ENCODE results near the gene ZDHHC5.
A peak's percentile ranks its signal among the peaks of the same experiment; 100 is the strongest.
"Not testable (repeated sequence)": the region's sequence is repeated elsewhere in the genome, so short reads cannot be mapped to it uniquely, and the experiment has no call there.

The ZDHHC5 gene

GRCh38 chr11:57649826-57650738, 17.8 kb upstream of the ZDHHC5 start, which contains the start of gene YPEL4:
Gene YPEL4, minus strand, starts transcription at chr11:57649912. Its CDS starts 2,805 bp downstream, at chr11:57647107.
- peaks cover 0 to 47% (median 33%) of the 10 kb centered on the region in 4 donors for H3K4me1 ChIP-seq
- H3K36me3 ChIP-seq, result no peaks in the 10 kb centered on the region
- peak; percentile 52 to 77 for DNase-seq
- no peak within 1 kb of the TSS for H3K27ac ChIP-seq
- intact Hi-C loops (cut with DNase I; ENCODE audit: low total_unique reads), result loop anchor here (10.0 kb wide), 2 partner anchors 155 to 195 kb away; no protein-coding TSS in a partner anchor
- no peaks in the 10 kb centered on the region for H3K9me3 ChIP-seq
- H3K27me3 ChIP-seq, result peaks cover 0 to 47% of the 10 kb centered on the region in 2 donors
- TF ChIP-seq CTCF (IDR thresholded peaks at IDR 0.05), result no peak
- H3K4me3 ChIP-seq, result peak within 1 kb of the TSS; percentile 35 to 41

- no peak overlapping the region for H3K4me3 ChIP-seq
- H3K4me1 ChIP-seq, result peaks cover 0 to 41% (median 29%) of the 10 kb centered on the region in 4 donors
- no peaks in the 10 kb centered on the region for H3K9me3 ChIP-seq
- no peak for DNase-seq
- peaks cover 0 to 46% of the 10 kb centered on the region in 2 donors for H3K27me3 ChIP-seq
- TF ChIP-seq CTCF (IDR thresholded peaks at IDR 0.05), result no peak
- intact Hi-C loops (cut with DNase I; ENCODE audit: low total_unique reads), result no loop called here
- no peaks in the 10 kb centered on the region for H3K36me3 ChIP-seq
- H3K27ac ChIP-seq, result no peak overlapping the region
Observed at GRCh38 chr11:57650739-57651090, 17.2 kb upstream of the ZDHHC5 start.

GRCh38 chr11:57651408-57651807, 16.5 kb upstream of the ZDHHC5 start:
- peaks cover 0 to 40% (median 27%) of the 10 kb centered on the region in 4 donors for H3K4me1 ChIP-seq
- intact Hi-C loops (cut with DNase I; ENCODE audit: low total_unique reads), result no loop called here
- TF ChIP-seq CTCF (IDR thresholded peaks at IDR 0.05), result no peak
- peaks cover 0 to 39% of the 10 kb centered on the region in 2 donors for H3K27me3 ChIP-seq
- H3K27ac ChIP-seq, result no peak overlapping the region
- no peaks in the 10 kb centered on the region for H3K9me3 ChIP-seq
- H3K36me3 ChIP-seq, result no peaks in the 10 kb centered on the region
- H3K4me3 ChIP-seq, result no peak overlapping the region
- no peak for DNase-seq

- H3K9me3 ChIP-seq; H3K4me3 ChIP-seq; H3K27ac ChIP-seq; DNase-seq; H3K36me3 ChIP-seq; intact Hi-C loops (cut with DNase I; ENCODE audit: low total_unique reads): not testable (repeated sequence)
- peaks cover 0 to 31% of the 10 kb centered on the region in 2 donors for H3K27me3 ChIP-seq
- peaks cover 0 to 37% (median 30%) of the 10 kb centered on the region in 4 donors for H3K4me1 ChIP-seq
Observed at GRCh38 chr11:57652230-57652629, 15.7 kb upstream of the ZDHHC5 start.

- intact Hi-C loops (cut with DNase I; ENCODE audit: low total_unique reads), result no loop called here
- Histone ChIP-seq H3K4me3 (no peak overlapping the region), H3K36me3 (no peaks in the 10 kb centered on the region), H3K9me3 (no peaks in the 10 kb centered on the region), H3K27me3 (peaks cover 0 to 26% of the 10 kb centered on the region in 2 donors), H3K27ac (no peak overlapping the region), H3K4me1 (peaks cover 0 to 33% (median 29%) of the 10 kb centered on the region in 4 donors)
- DNase-seq, result no peak
- no peak for TF ChIP-seq CTCF (IDR thresholded peaks at IDR 0.05)
Observed at GRCh38 chr11:57652662-57653061, 15.3 kb upstream of the ZDHHC5 start.

- Histone ChIP-seq H3K4me1 (peaks cover 0 to 30% (median 27%) of the 10 kb centered on the region in 4 donors), H3K36me3 (no peaks in the 10 kb centered on the region), H3K9me3 (no peaks in the 10 kb centered on the region), H3K27ac (no peak overlapping the region), H3K27me3 (peaks cover 0 to 21% of the 10 kb centered on the region in 2 donors), H3K4me3 (no peak overlapping the region)
- intact Hi-C loops (cut with DNase I; ENCODE audit: low total_unique reads), result no loop called here
- no peak for TF ChIP-seq CTCF (IDR thresholded peaks at IDR 0.05)
- DNase-seq, result no peak
Observed at GRCh38 chr11:57653163-57653562, 14.8 kb upstream of the ZDHHC5 start.
